H9 (cell line): ENCODE results near the gene NACC1. TPM values are rescaled to one million over a fixed set of nuclear protein-coding genes. Genes with fewer than 3 reads are reported as not detected.

Experiments
- DNase-seq: peaks from one replicate; pipeline ENCODE4 v3.0.0-alpha.2; 2017
- H2AFZ ChIP-seq: one replicate; pipeline ENCODE4 v1.6.1; 2013; ENCODE audit warnings: mild to moderate bottlenecking, low read length, control low read depth, moderate library complexity
- H2AK5ac ChIP-seq: 2 replicates; pipeline ENCODE4 v1.6.1; 2013; ENCODE audit warnings: low read length, control low read depth, mixed read lengths; ENCODE audit not compliant: insufficient read length
- H2BK120ac ChIP-seq: one replicate; pipeline ENCODE4 v1.6.1; 2013; ENCODE audit warnings: low read depth, mild to moderate bottlenecking, low read length, control low read depth, inconsistent platforms; ENCODE audit not compliant: poor library complexity, severe bottlenecking
- H2BK12ac ChIP-seq: 2 replicates; pipeline ENCODE4 v1.6.1; 2013; ENCODE audit warnings: low read length, control low read depth, mixed read lengths, low read depth; ENCODE audit not compliant: insufficient read length
- H2BK15ac ChIP-seq: 2 replicates; pipeline ENCODE4 v1.6.1; 2013; ENCODE audit warnings: low read depth, low read length, control low read depth
- H2BK20ac ChIP-seq: one replicate; pipeline ENCODE4 v1.6.1; 2013; ENCODE audit warnings: low read depth, mild to moderate bottlenecking, low read length, control low read depth, inconsistent platforms; ENCODE audit not compliant: poor library complexity, severe bottlenecking
- H2BK5ac ChIP-seq: 2 replicates; pipeline ENCODE4 v1.6.1; 2013; ENCODE audit warnings: low read length, control low read depth, mixed read lengths; ENCODE audit not compliant: insufficient read length
- H3K14ac ChIP-seq: 2 replicates; pipeline ENCODE4 v1.6.1; 2013; ENCODE audit warnings: low read length, control low read depth; ENCODE audit not compliant: insufficient read depth
- H3K18ac ChIP-seq: 2 replicates; pipeline ENCODE4 v1.6.1; 2013; ENCODE audit warnings: low read depth, mild to moderate bottlenecking, mixed read lengths, low read length, control low read depth; ENCODE audit not compliant: insufficient read length
- H3K23ac ChIP-seq: 2 replicates; pipeline ENCODE4 v1.6.1; 2013; ENCODE audit warnings: low read length, control low read depth, mixed read lengths, low read depth; ENCODE audit not compliant: insufficient read length
- H3K23me2 ChIP-seq: 2 replicates; pipeline ENCODE4 v1.6.1; 2013; ENCODE audit warnings: low read depth, mild to moderate bottlenecking, mixed read lengths, low read length, control low read depth; ENCODE audit not compliant: insufficient read length, poor library complexity, severe bottlenecking
- H3K27ac ChIP-seq: 2 replicates; pipeline ENCODE4 v1.5.1; 2013; ENCODE audit warnings: low read length, control low read depth, mixed read lengths, low read depth; ENCODE audit not compliant: insufficient read length
- H3K27me3 ChIP-seq: 2 replicates; pipeline ENCODE4 v1.6.1; 2013; ENCODE audit warnings: low read length, control low read depth, inconsistent platforms; ENCODE audit not compliant: insufficient read depth
- H3K4ac ChIP-seq: 2 replicates; pipeline ENCODE4 v1.6.1; 2013; ENCODE audit warnings: low read depth, mild to moderate bottlenecking, control low read depth, inconsistent platforms, low read length, moderate library complexity
- H3K4me1 ChIP-seq: 2 replicates; pipeline ENCODE4 v1.6.1; 2013; ENCODE audit warnings: low read length, control low read depth, inconsistent platforms; ENCODE audit not compliant: insufficient read depth
- H3K4me2 ChIP-seq: 2 replicates; pipeline ENCODE4 v1.6.1; 2013; ENCODE audit warnings: low read length, control low read depth, mixed read lengths; ENCODE audit not compliant: insufficient read length, insufficient read depth
- H3K56ac ChIP-seq: 2 replicates; pipeline ENCODE4 v1.6.1; 2013; ENCODE audit warnings: low read depth, mild to moderate bottlenecking, mixed read lengths, low read length, control low read depth; ENCODE audit not compliant: insufficient read length
- H3K79me1 ChIP-seq: 2 replicates; pipeline ENCODE4 v1.6.1; 2013; ENCODE audit warnings: low read depth, mild to moderate bottlenecking, moderate library complexity, low read length, control low read depth, inconsistent platforms; ENCODE audit not compliant: insufficient read depth, poor library complexity, severe bottlenecking
- H3K79me2 ChIP-seq: 2 replicates; pipeline ENCODE4 v1.6.1; 2013; ENCODE audit warnings: low read length, control low read depth, inconsistent platforms; ENCODE audit not compliant: insufficient read depth
- H3K9ac ChIP-seq: 2 replicates; pipeline ENCODE4 v1.6.1; 2013; ENCODE audit warnings: low read length, control low read depth, mixed read lengths; ENCODE audit not compliant: insufficient read length; ENCODE audit errors: extremely low read depth
- H3K9me3 ChIP-seq: one replicate; pipeline ENCODE4 v1.6.1; 2013; ENCODE audit warnings: low read depth, low read length, inconsistent platforms; ENCODE audit not compliant: control insufficient read depth
- H3T11ph ChIP-seq: one replicate; pipeline ENCODE4 v1.6.1; 2013; ENCODE audit warnings: mild to moderate bottlenecking, low read length, control low read depth, inconsistent platforms
- H4K20me1 ChIP-seq: one replicate; pipeline ENCODE4 v1.6.1; 2013; ENCODE audit not compliant: control insufficient read depth, insufficient read length, insufficient read depth
- H4K5ac ChIP-seq: 2 replicates; pipeline ENCODE4 v1.6.1; 2013; ENCODE audit warnings: low read depth, mild to moderate bottlenecking, mixed read lengths, low read length, control low read depth; ENCODE audit not compliant: insufficient read length
- H4K8ac ChIP-seq: replicated peaks from 2 replicates; pipeline ENCODE4 v1.6.1; 2013; ENCODE audit warnings: low read length, control low read depth, mixed read lengths, low read depth; ENCODE audit not compliant: insufficient read length
- H4K91ac ChIP-seq: 2 replicates; pipeline ENCODE4 v1.6.1; 2013; ENCODE audit warnings: low read depth, mild to moderate bottlenecking, moderate library complexity, mixed read lengths, low read length, control low read depth; ENCODE audit not compliant: insufficient read length
- H3K27ac Mint-ChIP-seq, 3 experiments: 2 replicates in 2 of 3; 3 replicates in 1 of 3; pipeline ENCODE4 v1.8.0; 2020 to 2021; ENCODE audit warnings: mixed read lengths in 3 of 3, mild to moderate bottlenecking in 1 of 3, moderate library complexity in 1 of 3
- H3K27me3 Mint-ChIP-seq: 2 replicates; pipeline ENCODE4 v1.8.0; 2021; ENCODE audit warnings: low read depth, mild to moderate bottlenecking, moderate library complexity, mixed read lengths
- H3K36me3 Mint-ChIP-seq, 3 experiments: 2 replicates in 2 of 3; 3 replicates in 1 of 3; pipeline ENCODE4 v1.8.0; 2020 to 2021; ENCODE audit warnings: low read depth in 3 of 3, mixed read lengths in 3 of 3; ENCODE audit not compliant: insufficient read depth in 1 of 3
- H3K4me1 Mint-ChIP-seq, 2 experiments: 2 replicates each; pipeline ENCODE4 v1.8.0; 2020; ENCODE audit warnings: mixed read lengths in 2 of 2
- H3K4me3 Mint-ChIP-seq, 2 experiments: 2 replicates in 1 of 2; 3 replicates in 1 of 2; pipeline ENCODE4 v1.8.0; 2020 to 2021; ENCODE audit warnings: mild to moderate bottlenecking in 2 of 2, mixed read lengths in 2 of 2, moderate library complexity in 1 of 2
- H3K9me3 Mint-ChIP-seq, 2 experiments: 2 replicates in 1 of 2; 3 replicates in 1 of 2; pipeline ENCODE4 v1.8.0; 2020; ENCODE audit warnings: mild to moderate bottlenecking in 2 of 2, mixed read lengths in 2 of 2, moderate library complexity in 1 of 2
- WGBS: extraction: QIAGEN DNeasy Blood & Tissue Kit; methylation state at CpG from one replicate; pipeline ENCODE4 v1.1.7; 2013; ENCODE audit warnings: missing lambda C conversion rate, low lambda C conversion rate, mixed read lengths; ENCODE audit not compliant: insufficient read length; ENCODE audit errors: extremely low coverage; 5-methylcytosine and 5-hydroxymethylcytosine counted together
- total RNA-seq: library from RNA; stranded (reverse); gene quantifications from 2 replicates; pipeline ENCODE4 v1.2.1, GENCODE V29; 2021
- TF ChIP-seq, protein P1 (sequence below): fragments of 200-600 bp; sonication (generic); conservative IDR thresholded peaks from 3 replicates; pipeline ENCODE4 v1.8.0; 2021; ENCODE audit warnings: antibody characterized with exemption, mild to moderate bottlenecking

The NACC1 gene
- total RNA-seq, 1 experiment from 2014 or later, result 198 TPM

GRCh38 chr19:13094771-13095392 lies 23.2 kb upstream of the NACC1 start:
- DNase-seq, result peak; percentile 84
- Histone ChIP-seq H4K8ac (no peak overlapping the region), H3K27me3 (peaks cover 32% of the 10 kb centered on the region; the same call in 1 of the 2 replicates), H3K14ac (no peak overlapping the region), H3K4me1 (0 out of 2 replicates have a peak, but pooled peaks cover 2% of the 10 kb centered on the region), H3K9ac (no peak overlapping the region), H3T11ph (no peak overlapping the region), H4K20me1 (no peaks in the 10 kb centered on the region), H3K4ac (no peak overlapping the region), H2BK5ac (no peak overlapping the region), H3K79me1 (no peaks in the 10 kb centered on the region), H3K23me2 (peaks cover 13% of the 10 kb centered on the region), H2AFZ (no peak overlapping the region), H2BK20ac (no peak overlapping the region), H3K18ac (no peak overlapping the region), H3K9me3 (no peaks in the 10 kb centered on the region), H2BK120ac (no peak overlapping the region), H2BK15ac (no peak overlapping the region), H2AK5ac (no peak overlapping the region), H4K91ac (no peak overlapping the region), H3K23ac (no peak overlapping the region), H4K5ac (no peak overlapping the region), H3K79me2 (no peaks in the 10 kb centered on the region), H2BK12ac (no peak overlapping the region), H3K56ac (no peak overlapping the region), H3K27ac (no peak overlapping the region), H3K4me2 (peak overlapping the region; percentile 67)
- peaks cover 35 to 51% of the 10 kb centered on the region in 2 experiments for H3K4me1 Mint-ChIP-seq
- H3K4me3 Mint-ChIP-seq, result peak overlapping the region; percentile 55 to 76
- no peak overlapping the region for H3K27ac Mint-ChIP-seq
- peaks cover 0 to 7% of the 10 kb centered on the region in 2 experiments; a peak in 1 of 5 replicates for H3K9me3 Mint-ChIP-seq
- peaks cover 84% of the 10 kb centered on the region for H3K27me3 Mint-ChIP-seq
- WGBS, result no CpG with 5 or more reads among the region's 16 CpGs
- TF ChIP-seq, protein P1, sequence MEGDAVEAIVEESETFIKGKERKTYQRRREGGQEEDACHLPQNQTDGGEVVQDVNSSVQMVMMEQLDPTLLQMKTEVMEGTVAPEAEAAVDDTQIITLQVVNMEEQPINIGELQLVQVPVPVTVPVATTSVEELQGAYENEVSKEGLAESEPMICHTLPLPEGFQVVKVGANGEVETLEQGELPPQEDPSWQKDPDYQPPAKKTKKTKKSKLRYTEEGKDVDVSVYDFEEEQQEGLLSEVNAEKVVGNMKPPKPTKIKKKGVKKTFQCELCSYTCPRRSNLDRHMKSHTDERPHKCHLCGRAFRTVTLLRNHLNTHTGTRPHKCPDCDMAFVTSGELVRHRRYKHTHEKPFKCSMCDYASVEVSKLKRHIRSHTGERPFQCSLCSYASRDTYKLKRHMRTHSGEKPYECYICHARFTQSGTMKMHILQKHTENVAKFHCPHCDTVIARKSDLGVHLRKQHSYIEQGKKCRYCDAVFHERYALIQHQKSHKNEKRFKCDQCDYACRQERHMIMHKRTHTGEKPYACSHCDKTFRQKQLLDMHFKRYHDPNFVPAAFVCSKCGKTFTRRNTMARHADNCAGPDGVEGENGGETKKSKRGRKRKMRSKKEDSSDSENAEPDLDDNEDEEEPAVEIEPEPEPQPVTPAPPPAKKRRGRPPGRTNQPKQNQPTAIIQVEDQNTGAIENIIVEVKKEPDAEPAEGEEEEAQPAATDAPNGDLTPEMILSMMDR, result no peak
- H3K36me3 Mint-ChIP-seq, result no peaks in the 10 kb centered on the region; a peak in 1 of 7 replicates
